OCI-LY3 (cell line): ENCODE measurements around the gene RPS6KC1.

Experiments
- CTCF ChIP-seq: fragments of 200-600, 300-600 bp; sonication (generic); IDR thresholded peaks from 2 replicates; pipeline ENCODE4 v1.5.1; 2014; ENCODE audit warnings: antibody characterized with exemption, low read length, low read depth
- EZH2phosphoT487 ChIP-seq: fragments of 200-600 bp; shearing (Covaris generic); IDR thresholded peaks from 2 replicates; pipeline ENCODE4 v1.6.1; 2018; ENCODE audit warnings: antibody characterized with exemption, mixed run types, low read depth

GRCh38 chr1:213131851-213132655, 81.0 kb downstream of the RPS6KC1 start:
- peak; percentile 33 for TF ChIP-seq CTCF
- TF ChIP-seq EZH2phosphoT487 = no peak
